Ureter (tissue), 1 donor: ENCODE data around the gene ADGRV1. TPM values are rescaled to one million over a fixed set of nuclear protein-coding genes. Genes with fewer than 3 reads are reported as not detected.
"Not testable (repeated sequence)": the region's sequence is repeated elsewhere in the genome, so short reads cannot be mapped to it uniquely, and the experiment has no call there.

Experiments
- DNase-seq: peaks from one replicate; pipeline ENCODE4 v3.0.0-alpha.2; 2020; ENCODE audit warnings: low spot score
- total RNA-seq: library from RNA; stranded (reverse); gene quantifications from one replicate; pipeline ENCODE4 v1.2.4, GENCODE V29; 2023
- donor health status: DM: yes; HTN: yes; CAD: no.

The ADGRV1 gene
- total RNA-seq, 1 donor from 2014 or later, result 4.7 TPM

DNA sequence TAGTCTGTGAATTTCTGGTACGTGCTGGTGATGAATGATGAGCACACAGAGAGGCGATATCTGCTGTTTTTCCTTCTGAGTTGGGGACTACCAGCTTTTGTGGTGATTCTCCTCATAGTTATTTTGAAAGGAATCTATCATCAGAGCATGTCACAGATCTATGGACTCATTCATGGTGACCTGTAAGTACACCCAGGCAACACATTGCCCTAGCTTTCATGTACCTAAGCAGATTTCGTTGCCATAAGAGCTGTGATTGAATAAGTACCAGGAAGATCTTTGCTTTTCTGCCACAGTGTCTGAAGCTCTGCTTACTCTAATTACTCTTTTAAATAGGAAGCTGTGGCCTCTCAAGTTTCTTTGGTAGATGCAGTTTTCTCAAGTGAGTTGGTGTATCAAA is 426.7 kb downstream of the ADGRV1 start:
- DNase-seq, result no peak

DNA sequence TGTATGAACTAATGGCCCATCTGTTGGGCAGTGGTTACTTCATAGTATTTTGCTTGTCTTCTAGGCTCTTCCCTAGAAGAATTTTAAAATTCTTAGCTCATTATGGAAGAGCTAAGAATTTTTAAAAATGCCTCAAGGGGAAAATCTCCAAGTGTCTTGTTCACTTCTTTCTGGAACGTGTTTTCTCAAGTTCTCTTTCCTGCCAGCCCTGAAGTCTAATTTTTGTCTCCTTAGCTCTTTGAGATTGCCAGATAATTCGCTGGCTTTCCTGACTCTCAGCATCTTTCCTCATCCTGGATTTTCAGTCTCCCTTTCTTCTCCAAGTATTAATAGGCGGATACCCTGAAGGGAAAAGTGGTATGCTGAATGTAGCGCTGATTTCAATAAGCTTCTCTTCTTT is 429.1 kb downstream of the ADGRV1 start:
- DNase-seq, result no peak

DNA sequence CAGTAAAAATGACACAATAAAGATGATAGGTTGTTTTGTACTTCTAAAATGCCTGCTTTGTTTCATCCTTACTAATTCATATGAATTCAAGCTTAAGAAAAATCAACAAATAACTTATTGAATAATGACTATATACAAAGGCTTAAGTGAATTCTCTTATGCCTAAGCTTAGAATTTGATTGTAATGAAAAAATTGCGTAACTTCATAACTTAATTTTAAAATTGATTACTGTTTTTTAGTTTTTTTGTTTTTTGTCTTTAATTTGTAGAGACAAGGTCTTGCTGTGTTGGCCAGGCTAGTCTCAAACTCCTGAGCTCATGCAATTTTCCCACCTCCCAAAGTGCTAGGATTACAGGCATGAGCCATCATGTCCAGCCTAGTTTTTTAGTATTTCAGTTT is 432.6 kb downstream of the ADGRV1 start:
- DNase-seq, result no peak

DNA sequence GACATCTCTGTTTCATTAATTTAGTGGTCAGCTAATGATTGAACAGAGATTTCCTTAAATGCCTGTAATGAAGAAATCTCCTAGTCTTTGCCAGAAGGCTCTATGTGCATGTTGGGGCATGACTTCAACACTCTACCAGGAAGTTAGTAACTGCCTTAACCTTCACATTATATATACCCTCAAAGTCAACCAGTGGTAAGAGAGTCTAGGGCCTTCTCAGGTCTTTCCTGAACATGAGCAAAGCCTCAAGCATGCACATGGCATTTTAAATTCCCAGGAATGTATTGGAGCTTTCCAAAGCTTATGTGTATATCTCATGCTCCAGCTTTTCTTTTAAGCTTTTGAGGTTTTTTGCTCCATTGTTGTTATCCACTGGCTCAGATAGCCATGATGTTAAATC is 436.2 kb downstream of the ADGRV1 start:
- no peak for DNase-seq

DNA sequence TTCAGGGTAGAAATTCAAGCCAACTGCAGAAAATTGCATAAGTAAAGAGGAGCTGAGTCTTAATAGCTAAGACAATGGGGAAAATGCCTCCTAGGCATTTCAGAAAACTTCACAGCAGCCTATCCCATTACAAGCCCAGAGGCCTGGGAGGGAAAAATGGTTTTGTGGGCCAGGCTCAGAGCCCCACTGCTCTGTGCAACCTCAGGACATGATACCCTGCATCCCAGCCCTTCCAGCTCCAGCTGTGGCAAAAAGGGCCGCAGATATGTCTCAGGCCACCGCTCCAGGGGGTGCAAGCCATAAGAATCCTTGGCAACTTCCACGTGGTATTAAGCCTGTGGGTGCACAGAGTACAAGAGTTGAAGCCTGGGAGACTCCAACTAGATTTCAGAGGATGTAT is 437.5 kb downstream of the ADGRV1 start:
- DNase-seq, result no peak

DNA sequence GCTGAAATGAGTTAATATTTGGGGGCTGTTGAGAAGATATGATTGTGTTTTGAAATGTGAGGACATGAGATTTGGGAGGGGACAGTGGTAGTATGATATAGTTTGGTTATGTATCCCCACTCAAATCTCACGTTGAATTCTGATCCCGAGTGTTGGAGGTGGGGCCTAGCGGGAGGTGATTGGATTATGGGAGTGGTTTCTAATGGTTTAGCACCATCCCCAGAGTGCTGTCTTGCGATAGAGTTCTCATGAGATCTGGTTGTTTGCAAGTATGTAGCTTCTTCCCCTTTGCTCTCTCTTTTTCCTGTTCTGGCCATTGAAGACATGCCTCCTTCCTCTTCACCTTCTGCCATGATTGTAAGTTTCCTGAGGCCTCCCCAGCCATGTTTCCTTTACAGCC is 438.5 kb downstream of the ADGRV1 start:
- DNase-seq, result no peak

DNA sequence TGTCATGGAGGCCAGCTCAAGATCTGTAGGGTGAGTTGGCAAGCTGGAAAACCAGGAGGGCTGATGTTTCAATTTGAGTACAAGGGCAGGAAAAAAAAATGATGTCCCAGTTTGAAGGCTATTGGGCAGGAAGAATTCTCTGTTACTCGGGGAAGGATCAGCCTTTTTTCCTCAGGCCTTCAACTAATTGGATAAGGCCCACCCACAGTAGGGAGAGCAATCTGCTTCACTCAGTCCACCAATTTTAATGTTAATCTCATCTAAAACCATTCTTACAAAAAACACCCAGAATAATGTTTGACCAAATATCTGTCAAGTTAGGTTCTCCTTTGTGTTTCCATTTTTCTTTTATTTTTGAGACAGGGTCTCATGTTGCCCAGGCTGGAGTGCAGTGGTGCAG is 442.1 kb downstream of the ADGRV1 start:
- no peak for DNase-seq

DNA sequence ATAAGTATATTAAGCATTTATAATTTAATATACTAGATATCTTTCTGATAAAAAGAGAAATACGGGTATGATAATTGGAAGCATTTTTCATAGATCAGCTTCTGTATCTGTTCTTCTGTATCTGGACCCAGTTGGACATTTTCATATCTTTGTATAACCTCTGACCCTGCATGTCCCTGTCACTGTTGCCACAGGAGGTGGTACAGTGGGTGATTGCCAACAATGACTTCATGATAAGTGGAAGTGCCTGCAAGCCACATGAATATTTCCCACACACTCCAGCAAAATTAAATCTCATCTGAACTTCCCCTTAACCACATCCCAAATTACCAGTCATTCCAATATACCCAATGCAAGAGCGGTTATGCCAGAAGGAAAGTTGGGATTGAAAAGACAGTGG is 448.1 kb downstream of the ADGRV1 start:
- DNase-seq, result no peak

DNA sequence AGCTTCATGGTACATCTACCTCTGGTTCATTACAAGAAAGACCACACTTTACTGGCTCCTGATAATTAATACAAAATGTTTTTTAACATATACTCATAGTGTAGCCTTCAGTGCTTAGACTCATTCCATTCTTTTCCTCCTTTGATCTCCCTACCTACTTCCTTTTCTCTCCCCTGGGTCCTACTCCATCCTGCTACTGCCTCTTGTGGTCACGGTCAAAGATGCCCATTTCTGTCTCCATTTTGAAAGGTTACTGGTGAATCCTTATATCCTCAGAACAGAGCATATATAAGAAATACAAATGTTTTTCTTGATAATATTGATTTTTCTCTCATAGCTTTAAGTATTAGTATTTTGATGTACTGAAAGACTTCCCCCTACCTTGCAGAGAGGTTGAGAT is 448.7 kb downstream of the ADGRV1 start:
- no peak for DNase-seq

DNA sequence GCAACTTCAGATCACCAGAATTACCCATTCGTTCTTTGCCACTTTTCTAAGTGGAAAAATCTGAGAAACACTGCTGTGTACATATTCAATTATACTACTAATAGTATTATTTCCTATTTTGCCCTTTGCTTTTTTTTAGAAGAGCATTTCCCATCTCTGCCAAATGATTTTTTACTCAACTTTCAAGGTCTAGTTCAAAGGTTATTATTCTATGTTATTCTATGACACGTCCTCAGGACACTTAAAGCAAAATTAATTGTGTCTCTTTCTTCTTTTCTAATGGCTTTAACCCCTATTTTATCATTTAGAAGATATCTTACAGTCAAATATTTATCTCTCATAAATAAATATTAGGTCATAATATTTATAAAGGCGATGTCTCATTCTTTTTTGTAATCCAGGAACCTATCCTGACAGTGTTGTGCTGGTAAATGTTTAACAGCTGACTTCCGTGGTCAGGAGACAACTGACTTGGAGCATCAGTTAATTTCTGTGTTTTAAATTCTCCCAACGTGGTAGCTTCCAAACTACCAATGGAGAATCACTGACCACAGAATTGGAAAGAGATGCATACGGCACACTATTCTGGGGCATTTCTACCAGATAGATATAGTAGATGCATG is 449.3 kb downstream of the ADGRV1 start:
- DNase-seq, result no peak

DNA sequence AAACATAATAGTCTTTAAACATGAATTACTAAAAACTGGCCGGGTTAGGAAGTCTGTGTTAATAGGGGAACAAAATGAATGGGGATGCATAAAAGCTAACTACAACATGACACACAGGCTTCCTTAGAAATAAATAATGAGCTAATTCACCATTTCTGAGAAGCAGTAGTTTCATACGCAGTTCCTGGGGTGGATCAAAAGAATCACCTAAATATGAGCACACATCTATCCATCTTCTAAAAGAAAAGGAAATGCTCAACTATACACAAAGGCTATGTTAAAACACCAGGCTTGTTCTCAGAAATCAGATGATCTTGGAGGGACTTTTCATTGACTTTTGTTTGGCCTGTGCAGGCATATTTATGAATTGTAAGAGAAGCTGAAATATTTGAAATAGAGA is 451.5 kb downstream of the ADGRV1 start:
- no peak for DNase-seq

DNA sequence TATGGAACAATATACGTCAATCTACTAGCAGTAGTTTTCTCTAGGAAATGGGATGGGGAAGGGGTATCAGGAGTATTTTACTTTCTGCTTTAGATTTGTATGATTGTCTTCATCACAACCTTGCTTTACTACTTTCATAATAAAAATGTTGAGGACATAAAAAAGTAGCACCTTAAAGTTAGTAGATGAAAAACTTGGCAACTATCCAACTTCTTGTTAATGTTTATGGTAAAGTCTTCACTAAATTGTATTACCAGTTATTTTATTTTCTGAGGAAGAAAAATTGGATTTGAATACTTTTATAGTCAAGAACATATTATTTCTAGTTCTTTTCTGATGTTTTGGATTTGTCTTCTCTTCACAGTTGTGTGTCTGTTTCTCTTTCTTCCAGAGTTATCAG is 452.4 kb downstream of the ADGRV1 start:
- DNase-seq, result no peak

DNA sequence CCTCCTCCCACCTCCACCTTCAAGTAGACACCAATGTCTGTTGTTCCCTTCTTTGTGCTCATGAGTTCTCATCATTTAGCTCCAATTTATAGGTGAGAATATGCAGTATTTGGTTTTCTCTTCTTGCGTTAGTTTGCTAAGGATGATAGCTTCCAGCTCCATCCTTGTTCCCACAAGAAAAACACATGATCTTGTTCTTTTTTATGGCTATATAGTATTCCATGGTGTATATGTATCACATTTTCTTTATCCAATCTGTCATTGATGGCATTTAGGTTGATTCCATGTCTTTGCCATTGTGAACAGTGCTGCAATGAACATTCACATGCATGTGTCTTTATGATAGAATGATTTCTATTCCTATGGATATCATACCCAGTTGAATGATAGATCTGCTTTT is 454.3 kb downstream of the ADGRV1 start:
- DNase-seq, result not testable (repeated sequence)

DNA sequence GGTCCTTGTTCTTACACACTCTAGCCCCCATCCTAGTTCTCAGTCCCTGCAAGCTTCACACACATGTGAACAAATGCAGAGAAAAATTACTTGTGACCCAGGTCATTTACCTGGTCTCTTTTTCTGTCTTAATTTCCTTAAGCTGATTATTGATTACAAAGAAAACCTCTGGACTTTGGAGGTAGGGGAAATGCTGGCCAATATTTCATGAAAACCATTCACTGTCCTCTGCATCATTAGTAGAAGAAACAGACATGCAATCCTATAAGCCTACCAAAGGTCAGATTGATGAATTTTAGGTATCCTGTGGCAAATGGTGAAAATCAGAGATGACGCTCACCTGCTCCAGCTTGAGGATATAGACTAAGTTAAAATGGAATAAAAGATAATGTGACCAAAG is 457.7 kb downstream of the ADGRV1 start:
- DNase-seq, result no peak

DNA sequence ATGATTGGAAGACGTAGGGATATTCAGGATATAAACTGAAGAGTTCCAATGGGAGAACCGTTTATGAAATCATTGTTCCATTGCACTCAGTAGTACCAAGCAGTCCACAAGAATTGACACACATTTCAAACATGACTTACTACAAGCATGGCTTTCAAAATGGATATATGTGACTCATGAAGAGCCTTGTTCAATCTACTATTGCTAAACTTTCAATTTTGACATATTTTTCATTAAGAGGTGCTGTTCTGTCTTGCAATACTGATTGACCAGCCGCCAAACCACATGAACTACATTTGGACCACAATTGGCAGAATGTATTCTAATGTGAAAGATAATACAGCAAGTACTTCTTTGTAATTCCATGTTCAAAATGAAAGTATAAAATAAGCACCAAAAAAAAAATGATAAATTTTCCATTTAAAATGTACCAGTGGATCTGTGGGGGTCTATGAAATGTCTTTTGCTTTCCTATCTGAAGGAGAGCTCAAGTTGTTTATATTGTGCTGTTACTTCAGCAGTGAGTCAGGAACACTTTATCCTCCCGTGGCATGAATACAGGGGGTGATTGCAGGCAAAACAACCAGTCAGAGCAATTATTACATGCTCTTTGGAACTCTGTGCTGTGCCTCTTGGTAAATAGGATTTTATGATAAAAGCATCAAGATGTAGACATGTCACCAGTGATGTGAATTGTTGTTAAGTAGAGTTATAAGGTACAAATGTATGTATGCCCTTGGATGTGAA is 458.5 kb downstream of the ADGRV1 start:
- no peak for DNase-seq

DNA sequence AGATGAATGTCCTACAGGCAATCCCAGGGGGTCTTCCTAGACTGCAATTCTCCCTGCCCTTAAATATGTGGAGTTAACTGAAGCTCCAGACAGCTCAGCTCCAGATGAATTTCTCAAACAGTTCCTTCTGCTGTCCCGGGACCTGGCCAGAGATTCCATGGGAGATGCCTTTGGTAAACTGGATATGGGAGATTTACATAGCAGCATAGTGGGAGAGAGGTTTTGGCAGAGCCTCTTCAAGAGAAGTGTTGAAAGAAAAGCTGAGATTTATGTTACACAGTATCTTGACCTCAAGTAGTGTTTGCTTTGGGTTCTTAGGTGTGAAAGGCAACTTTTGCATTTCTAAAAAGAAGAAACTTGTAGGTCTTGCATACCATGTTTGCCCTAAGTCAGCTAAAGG is 459.6 kb downstream of the ADGRV1 start:
- DNase-seq, result no peak

DNA sequence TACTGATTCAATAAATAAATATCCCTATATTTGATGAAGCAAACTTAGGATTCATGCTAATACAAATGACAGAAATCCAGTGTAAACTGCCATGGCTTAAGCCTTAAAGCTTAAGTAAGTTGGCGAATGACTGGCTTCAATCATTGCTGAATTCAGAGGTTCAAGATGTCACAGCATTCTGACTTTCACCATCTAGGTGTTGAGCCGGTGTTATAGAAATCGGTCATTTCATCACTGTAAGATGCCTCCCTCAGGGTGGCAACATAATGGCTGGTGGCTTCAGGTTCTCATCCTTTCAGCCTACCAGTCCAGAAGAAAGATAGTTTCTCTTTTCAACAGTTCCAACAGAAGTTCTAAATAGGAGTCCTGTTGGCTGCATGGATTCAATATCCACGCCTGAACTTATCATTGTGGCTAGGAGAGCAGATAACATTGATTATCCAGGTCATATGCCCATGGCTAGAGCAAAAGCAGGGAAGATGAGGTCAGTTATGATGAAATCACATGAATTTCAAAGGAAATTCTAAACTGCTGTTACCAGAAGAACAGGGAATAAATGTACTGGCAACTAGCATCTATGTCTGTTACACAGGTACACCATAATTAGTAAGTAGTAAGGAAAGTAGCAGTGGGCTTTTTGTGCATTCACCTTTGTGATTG is 460.2 kb downstream of the ADGRV1 start:
- DNase-seq, result no peak

DNA sequence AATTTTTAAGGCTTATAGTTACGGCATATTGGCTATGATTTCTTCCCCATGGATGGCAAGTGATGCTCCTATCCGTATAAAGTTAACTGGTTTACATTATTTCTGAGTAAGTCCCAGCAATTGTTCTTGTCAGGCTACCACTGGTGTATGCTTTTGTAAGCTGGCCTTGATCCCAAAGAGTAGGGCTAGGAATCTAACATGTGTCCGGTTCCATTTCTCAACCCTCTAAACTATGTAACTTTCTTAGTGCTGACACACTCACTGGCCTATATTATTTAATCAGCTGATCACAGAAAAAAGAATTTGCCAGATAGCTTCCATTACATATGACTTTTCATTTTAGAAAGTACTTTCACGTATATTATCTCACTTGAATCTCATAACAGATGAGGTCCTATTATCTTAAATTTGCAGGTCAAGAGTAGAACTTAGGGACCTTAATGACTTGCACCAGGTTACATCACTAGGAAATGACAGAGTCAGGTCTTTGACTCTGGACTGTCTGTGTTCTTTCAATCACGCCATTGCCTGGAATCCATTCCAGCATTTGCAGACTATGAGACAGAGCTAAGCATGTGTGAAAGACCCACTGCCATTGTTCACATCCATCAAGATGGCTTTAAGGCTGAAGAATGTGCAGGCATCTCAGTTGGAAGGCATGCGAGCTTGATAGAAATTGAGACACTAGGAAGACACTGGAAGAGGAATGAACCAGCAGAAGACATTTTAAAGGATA is 461.6 kb downstream of the ADGRV1 start:
- DNase-seq, result no peak

DNA sequence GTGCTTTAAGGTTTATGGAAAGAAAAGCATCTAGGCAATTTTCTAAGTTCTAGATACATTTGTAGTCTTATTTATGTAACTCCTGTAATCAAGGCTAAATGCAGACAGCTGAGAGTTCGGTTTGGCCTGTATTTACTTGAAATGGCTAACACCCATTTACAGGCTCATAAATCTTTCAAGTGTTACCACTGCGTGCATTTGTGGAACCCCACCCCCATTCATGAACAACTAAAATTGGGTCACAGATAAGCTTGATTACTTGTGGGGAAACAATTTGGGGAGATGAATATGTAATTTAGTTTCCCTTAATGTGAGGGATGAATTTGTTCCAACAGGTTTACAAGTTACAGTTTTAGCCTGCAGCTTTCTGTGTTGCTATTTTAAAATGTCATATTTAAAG is 463.9 kb downstream of the ADGRV1 start:
- DNase-seq, result no peak

DNA sequence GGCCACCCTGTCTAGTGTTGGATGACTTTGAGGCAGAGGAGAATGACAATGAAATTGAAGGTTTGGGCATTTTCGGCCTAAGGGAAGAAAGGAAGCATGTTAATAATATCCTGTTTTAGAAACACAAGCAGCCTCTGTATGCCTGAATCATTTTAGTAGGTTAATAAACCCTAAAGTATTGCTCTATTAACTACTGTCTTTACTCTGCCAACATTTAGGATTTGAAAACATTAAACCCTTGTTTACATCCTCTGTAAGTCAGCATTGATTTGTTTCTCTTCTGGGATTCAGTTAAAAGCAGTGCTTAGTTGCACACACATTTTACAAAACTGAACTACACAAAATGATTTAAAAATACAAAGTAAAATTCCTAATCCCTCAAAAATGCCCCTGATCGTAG is 465.6 kb downstream of the ADGRV1 start:
- DNase-seq, result no peak

DNA sequence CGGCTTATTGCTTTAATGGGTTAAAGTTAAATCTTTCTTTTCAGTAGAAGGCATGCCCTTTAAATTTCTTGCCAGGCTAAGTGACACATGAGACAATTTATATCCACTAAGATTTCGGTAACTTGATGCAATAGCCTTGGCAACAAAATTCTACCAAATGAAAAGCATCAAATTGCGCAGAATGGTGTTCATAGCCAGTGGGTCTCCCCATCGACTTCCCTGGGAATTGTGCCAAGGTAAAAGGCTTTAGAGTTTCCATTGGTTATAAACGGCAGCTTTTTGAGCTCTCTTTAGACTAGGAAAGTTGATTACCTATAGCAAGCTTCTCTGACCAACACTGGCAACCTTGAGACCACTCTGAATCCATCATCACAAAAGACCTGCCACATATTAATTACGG is 466.1 kb downstream of the ADGRV1 start:
- no peak for DNase-seq

DNA sequence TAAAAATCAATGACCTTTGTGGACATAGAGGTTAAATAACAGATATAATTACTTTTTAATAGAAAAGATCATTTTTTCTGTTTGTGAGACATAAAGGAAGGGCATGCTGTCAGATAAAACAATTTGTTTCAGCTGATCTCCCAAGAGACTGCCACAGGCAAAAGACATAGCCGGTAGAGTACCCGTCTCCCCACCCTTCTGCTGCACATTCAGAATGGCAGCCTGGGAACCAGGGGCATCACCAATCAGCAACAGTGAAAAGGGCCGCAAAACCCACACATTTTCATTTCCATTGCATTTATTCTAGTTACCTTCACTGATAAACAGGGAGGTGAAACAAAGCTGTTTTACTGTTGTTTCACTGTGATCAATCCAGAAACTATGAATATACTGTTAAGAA is 466.9 kb downstream of the ADGRV1 start:
- no peak for DNase-seq

DNA sequence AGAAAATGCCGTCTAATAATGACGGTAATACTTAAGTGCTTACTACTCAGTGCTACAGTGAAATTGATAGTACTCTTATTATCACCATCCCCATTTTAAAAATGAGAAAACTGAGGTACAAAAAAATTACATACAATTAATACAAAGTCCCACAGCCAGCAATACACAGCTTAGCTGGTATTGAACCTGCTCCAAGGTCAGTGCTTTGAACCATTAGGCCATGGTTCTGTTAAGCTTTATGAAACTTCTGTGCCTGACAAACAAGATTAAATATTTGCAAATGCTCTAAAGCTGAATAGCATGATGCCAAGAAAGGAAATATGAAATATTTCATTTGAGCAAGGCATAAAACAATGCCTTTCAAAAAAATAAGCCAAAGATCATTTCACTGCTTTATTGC is 467.4 kb downstream of the ADGRV1 start:
- DNase-seq, result no peak
